Esophagus squamous epithelium (tissue), 5 donors: ENCODE results near the gene TTC39A. TPM values are rescaled to one million over a fixed set of nuclear protein-coding genes. Genes with fewer than 3 reads are reported as not detected.
A peak's percentile ranks its signal among the peaks of the same experiment; 100 is the strongest.

Experiments used
- DNase-seq: peaks from one replicate; lab custom pipeline; 2025; lab: John Stamatoyannopoulos, UW
- H3K27ac ChIP-seq, 4 donors: fragments of 200-600 bp; sonication (generic); one replicate each; pipeline ENCODE4 v1.5.1; 2016 to 2019; ENCODE audit warnings: mild to moderate bottlenecking in 1 of 4
- H3K27me3 ChIP-seq, 4 donors: fragments of 200-600 bp; sonication (generic); 1 replicate in 3 of 4; 2 replicates in 1 of 4; pipeline versions ENCODE4 v1.5.1 to v1.6.0; 2017 to 2021; ENCODE audit warnings: antibody characterized with exemption in 1 of 4
- H3K36me3 ChIP-seq, 3 donors: fragments of 200-600 bp; sonication (generic); one replicate each; pipeline ENCODE4 v1.5.1; 2016 to 2019
- H3K4me1 ChIP-seq, 3 donors: fragments of 200-600 bp; sonication (generic); one replicate each; pipeline ENCODE4 v1.5.1; 2017 to 2019
- H3K4me3 ChIP-seq, 4 donors: fragments of 200-600 bp; sonication (generic); 1 replicate in 3 of 4; 2 replicates in 1 of 4; pipeline ENCODE4 v1.5.1; 2016 to 2019; ENCODE audit warnings: mild to moderate bottlenecking in 2 of 4, moderate library complexity in 1 of 4
- H3K9me3 ChIP-seq, 3 donors: fragments of 200-600 bp; sonication (generic); one replicate each; pipeline ENCODE4 v1.5.1; 2016 to 2019
- POLR2A ChIP-seq, 4 donors: fragments of 450-650 bp; IDR thresholded peaks; one replicate each; pipeline ENCODE4 v1.6.1; 2017; ENCODE audit warnings: antibody characterized with exemption in 4 of 4, mild to moderate bottlenecking in 4 of 4, moderate library complexity in 3 of 4
- WGBS, 2 donors: methylation state at CpG; one replicate each; pipeline ENCODE4 v1.1.5; 2018; 5-methylcytosine and 5-hydroxymethylcytosine counted together
- intact Hi-C: fragments of 100-400 bp; cut with DNase I; formaldehyde crosslinking; loops from one replicate; pipeline ENCODE4 v1.15.0; 2022
- total RNA-seq, 4 donors: library from RNA; depleted of rRNA; stranded (reverse); fragments of >200 nt; gene quantifications; one replicate each; pipeline ENCODE4 v1.1.0, GENCODE V29; 2016
- TF ChIP-seq, protein P1 (sequence below), 6 experiments: fragments of 450-650 bp in 4 of 6; fragments of 200-600 bp in 2 of 6; sonication (generic) in 2 of 6; IDR thresholded peaks; one replicate each; pipeline ENCODE4 v1.5.1; 2016 to 2019; ENCODE audit warnings: antibody characterized with exemption in 6 of 6, mild to moderate bottlenecking in 4 of 6, moderate library complexity in 4 of 6
- donor health status: DM: yes; HTN: yes; CAD: no.

Gene TTC39A
- total RNA-seq, result 10 to 100 TPM; 16.4 to 60.9 (median 48.8) TPM

DNA sequence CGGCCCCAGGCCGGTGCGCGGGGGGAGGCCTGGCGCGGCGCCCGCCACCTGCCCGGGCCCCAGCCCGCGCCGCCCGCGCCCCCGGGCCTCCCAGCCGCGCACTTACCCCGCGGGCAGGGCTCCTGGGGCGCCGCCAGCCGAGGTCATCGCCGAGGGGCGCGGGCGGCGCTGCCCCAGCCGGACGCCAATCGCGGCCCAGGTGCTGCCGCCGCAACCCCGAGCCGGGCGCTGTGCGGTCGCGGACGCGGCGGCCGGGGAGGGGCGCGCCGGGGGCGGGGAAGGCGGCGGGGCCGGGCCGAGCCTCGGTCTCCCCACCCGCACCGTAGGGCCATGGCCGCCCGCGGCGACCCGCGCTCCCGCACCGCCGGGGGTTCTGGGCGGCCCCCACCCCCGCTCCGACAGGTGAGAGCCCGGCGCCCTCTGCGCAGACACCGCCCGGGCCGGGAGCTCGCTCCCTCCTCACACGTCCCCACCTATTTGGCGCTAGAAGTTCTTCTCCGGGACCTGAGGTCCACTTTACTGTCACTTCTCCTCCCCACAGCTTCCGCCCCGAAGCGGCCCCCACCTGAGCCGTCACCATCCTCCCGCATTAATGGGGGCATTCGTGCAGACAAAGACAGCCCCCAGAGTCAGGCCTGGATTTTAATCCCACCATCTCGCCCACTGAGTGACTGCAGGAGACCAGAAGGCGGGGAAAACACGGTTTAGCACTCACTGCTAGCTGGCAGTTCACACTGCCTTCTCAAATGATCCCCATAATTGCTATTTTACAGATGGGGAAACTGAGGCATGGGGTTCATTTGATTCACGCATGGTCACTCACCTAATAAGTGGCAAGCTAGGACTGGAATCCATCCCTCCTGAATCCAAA is at the start of gene TTC39A:
Gene TTC39A, minus strand, starts transcription at position 232 of the 871 bp plus-strand sequence. Its CDS starts 85 bp downstream, at position 147.
- H3K4me3 ChIP-seq, result peak within 1 kb of the TSS; percentile 32 to 69 (median 52)
- intact Hi-C loops, result no loop called here
- H3K36me3 ChIP-seq, result no peaks in the 10 kb centered on the region
- H3K27me3 ChIP-seq, result peaks cover 0 to 18% (median 0%) of the 10 kb centered on the region in 4 donors
- TF ChIP-seq, protein P1, sequence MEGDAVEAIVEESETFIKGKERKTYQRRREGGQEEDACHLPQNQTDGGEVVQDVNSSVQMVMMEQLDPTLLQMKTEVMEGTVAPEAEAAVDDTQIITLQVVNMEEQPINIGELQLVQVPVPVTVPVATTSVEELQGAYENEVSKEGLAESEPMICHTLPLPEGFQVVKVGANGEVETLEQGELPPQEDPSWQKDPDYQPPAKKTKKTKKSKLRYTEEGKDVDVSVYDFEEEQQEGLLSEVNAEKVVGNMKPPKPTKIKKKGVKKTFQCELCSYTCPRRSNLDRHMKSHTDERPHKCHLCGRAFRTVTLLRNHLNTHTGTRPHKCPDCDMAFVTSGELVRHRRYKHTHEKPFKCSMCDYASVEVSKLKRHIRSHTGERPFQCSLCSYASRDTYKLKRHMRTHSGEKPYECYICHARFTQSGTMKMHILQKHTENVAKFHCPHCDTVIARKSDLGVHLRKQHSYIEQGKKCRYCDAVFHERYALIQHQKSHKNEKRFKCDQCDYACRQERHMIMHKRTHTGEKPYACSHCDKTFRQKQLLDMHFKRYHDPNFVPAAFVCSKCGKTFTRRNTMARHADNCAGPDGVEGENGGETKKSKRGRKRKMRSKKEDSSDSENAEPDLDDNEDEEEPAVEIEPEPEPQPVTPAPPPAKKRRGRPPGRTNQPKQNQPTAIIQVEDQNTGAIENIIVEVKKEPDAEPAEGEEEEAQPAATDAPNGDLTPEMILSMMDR (IDR thresholded peaks at IDR 0.05), result no peak
- no peak for TF ChIP-seq POLR2A (IDR thresholded peaks at IDR 0.05)
- WGBS, 2 donors, result 25 to 33% methylated on average over 3 to 5 of the region's 87 CpGs
- DNase-seq, result no peak
- peaks cover 10 to 46% (median 11%) of the 10 kb centered on the region in 3 donors for H3K4me1 ChIP-seq
- no peaks in the 10 kb centered on the region for H3K9me3 ChIP-seq
- H3K27ac ChIP-seq, result peak within 1 kb of the TSS; percentile 56 to 79 (median 76)

- DNase-seq, result no peak
- Histone ChIP-seq H3K36me3 (peaks cover 0 to 67% (median 0%) of the 10 kb centered on the region in 3 donors), H3K27me3 (no peaks in the 10 kb centered on the region), H3K27ac (no peak overlapping the region), H3K4me3 (no peak overlapping the region), H3K9me3 (no peaks in the 10 kb centered on the region), H3K4me1 (peaks cover 0 to 5% (median 0%) of the 10 kb centered on the region in 3 donors)
- 95 to 96% methylated on average over 4 to 6 of the region's 6 CpGs for WGBS, 2 donors
- intact Hi-C loops, result no loop called here
- no peak for TF ChIP-seq POLR2A (IDR thresholded peaks at IDR 0.05)
Measured at GRCh38 chr1:51378871-51379270, 48.5 kb upstream of the TTC39A start.

GRCh38 chr1:51373898-51374297 is 43.5 kb upstream of the TTC39A start:
- intact Hi-C loops, result no loop called here
- Histone ChIP-seq H3K4me1 (peaks cover 0 to 5% (median 0%) of the 10 kb centered on the region in 3 donors), H3K4me3 (no peak overlapping the region), H3K36me3 (peaks cover 0 to 88% (median 4%) of the 10 kb centered on the region in 3 donors), H3K9me3 (no peaks in the 10 kb centered on the region), H3K27ac (no peak overlapping the region), H3K27me3 (no peaks in the 10 kb centered on the region)
- 80 to 85% methylated on average over 3 of the region's 3 CpGs for WGBS, 2 donors
- no peak for DNase-seq
- TF ChIP-seq POLR2A (IDR thresholded peaks at IDR 0.05), result no peak
- TF ChIP-seq, protein P1 (IDR thresholded peaks at IDR 0.05), result no peak

GRCh38 chr1:51372561-51372960 is 42.2 kb upstream of the TTC39A start:
- intact Hi-C loops, result no loop called here
- Histone ChIP-seq H3K27ac (no peak overlapping the region), H3K4me3 (no peak overlapping the region), H3K9me3 (no peaks in the 10 kb centered on the region), H3K4me1 (peaks cover 0 to 5% (median 0%) of the 10 kb centered on the region in 3 donors), H3K36me3 (peaks cover 0 to 89% (median 4%) of the 10 kb centered on the region in 3 donors), H3K27me3 (no peaks in the 10 kb centered on the region)
- DNase-seq, result no peak
- TF ChIP-seq, protein P1 (IDR thresholded peaks at IDR 0.05), result no peak
- no peak for TF ChIP-seq POLR2A (IDR thresholded peaks at IDR 0.05)

DNA sequence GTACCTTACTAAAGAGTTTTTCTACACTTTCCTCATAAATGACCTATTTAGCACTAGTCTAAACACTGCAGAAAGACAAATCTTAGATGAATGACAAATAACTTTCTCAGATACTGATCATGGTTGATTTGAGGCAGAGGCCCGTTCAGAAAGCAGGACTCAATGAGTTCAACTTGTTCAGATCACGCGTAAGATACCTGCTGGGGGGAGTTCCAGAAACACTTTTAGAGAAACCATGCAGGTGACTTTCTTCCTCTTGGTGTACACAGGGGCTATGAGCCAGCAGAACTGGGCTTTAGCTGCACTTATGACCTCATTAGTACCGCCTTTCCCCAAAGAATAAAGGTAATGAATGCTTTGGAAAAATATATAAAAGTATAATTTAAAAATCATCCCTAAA is 38.8 kb upstream of the TTC39A start:
- Histone ChIP-seq H3K27me3 (no peaks in the 10 kb centered on the region), H3K9me3 (no peaks in the 10 kb centered on the region), H3K4me3 (no peak overlapping the region), H3K4me1 (no peaks in the 10 kb centered on the region), H3K36me3 (peaks cover 0 to 93% (median 4%) of the 10 kb centered on the region in 3 donors), H3K27ac (no peak overlapping the region)
- 85 to 89% methylated on average over 4 of the region's 4 CpGs for WGBS, 2 donors
- intact Hi-C loops, result no loop called here
- TF ChIP-seq, protein P1 (IDR thresholded peaks at IDR 0.05), result no peak
- TF ChIP-seq POLR2A (IDR thresholded peaks at IDR 0.05), result no peak
- no peak for DNase-seq
